RKO (cell line): Measurements from ENCODE around the gene PLA2G2D.
A peak's percentile ranks its signal among the peaks of the same experiment; 100 is the strongest.
"Not testable (repeated sequence)": the region's sequence is repeated elsewhere in the genome, so short reads cannot be mapped to it uniquely, and the experiment has no call there.

Source experiments
- DNase-seq: peaks from one replicate; pipeline ENCODE4 v3.0.0-alpha.2; 2016; ENCODE audit warnings: low spot score

The PLA2G2D gene

GRCh38 chr1:20142001-20142710 is 22.8 kb upstream of the PLA2G2D start:
- DNase-seq = no peak

- DNase-seq = no peak
Observed at GRCh38 chr1:20141466-20141865, 22.1 kb upstream of the PLA2G2D start.

DNA sequence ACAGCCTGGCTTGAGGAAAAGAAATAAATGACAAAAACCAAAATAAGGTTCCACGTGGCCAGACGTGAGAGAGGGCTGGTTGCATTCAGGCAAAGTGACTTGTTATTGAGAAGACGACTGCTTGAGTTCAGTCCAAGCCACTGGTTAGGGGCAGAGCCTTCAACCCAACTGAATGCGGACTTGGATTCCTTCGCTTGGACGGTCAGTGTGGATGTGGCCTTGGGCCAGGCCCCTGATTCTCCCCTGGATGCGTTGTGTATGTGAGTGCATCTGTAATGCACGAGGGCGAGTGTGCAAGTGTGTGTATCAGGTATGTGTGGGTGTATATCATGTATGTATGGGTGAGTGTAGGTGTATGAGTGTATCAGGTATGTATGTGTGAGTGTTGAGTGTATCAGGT is 21.7 kb upstream of the PLA2G2D start:
- DNase-seq = no peak

GRCh38 chr1:20139776-20140612 is 20.7 kb upstream of the PLA2G2D start:
- no peak for DNase-seq

DNA sequence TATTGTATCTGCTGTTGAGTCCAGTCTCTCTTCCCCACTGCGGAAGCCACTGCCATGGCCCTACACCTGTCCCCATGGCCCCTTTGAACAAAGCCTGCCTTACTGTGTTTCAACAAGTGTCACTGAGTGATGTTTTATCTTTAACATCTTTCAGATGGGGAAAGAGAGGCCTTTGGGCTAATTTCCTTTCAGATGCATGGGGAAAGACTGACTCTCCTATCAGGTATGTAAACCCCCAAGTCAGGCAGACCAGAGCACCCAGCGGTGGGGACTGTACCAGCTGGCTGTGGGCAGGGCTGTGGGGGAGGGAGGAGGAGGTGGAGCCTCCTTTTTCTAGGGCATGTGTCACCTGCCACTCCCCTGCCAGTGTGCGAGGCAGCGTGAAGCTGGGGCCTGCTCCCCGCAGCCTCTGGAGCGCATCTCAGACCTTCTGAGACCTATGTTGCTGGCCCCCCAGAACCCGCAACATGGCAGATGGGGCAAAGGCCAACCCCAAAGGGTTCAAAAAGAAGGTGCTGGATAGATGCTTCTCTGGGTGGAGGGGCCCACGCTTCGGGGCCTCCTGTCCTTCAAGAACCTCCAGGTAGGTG is 19.7 kb upstream of the PLA2G2D start, which contains the start of gene PLA2G2F:
Gene PLA2G2F (plus strand): TSS at position 363 of the 590 bp plus-strand sequence. CDS start 105 bp downstream, at position 468.
- no peak for DNase-seq

- DNase-seq = no peak
Observed at GRCh38 chr1:20138346-20138745, 19.0 kb upstream of the PLA2G2D start.

DNA sequence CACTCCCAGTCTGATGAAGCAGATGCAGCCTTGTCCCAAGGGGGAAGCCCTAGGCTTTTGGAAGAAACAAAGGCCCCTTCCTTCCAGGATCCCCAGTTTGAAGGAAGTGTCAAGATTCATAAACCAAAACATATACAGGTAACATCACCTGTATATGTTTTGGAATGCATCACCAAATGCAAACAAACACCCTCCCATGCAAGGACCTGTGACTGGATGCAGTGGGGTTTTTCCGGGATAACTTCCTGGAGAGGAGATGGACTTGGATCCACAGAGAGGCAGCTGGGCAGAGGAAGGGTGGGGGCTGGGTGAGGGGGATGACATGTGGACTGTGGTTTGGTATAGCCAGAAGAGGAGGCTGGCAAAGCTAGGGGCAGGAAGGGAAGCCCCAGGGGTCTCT is 18.3 kb upstream of the PLA2G2D start:
- DNase-seq = no peak

- no peak for DNase-seq
Observed at GRCh38 chr1:20137055-20137454, 17.7 kb upstream of the PLA2G2D start.

GRCh38 chr1:20136249-20136648 is 16.9 kb upstream of the PLA2G2D start:
- DNase-seq = no peak

DNA sequence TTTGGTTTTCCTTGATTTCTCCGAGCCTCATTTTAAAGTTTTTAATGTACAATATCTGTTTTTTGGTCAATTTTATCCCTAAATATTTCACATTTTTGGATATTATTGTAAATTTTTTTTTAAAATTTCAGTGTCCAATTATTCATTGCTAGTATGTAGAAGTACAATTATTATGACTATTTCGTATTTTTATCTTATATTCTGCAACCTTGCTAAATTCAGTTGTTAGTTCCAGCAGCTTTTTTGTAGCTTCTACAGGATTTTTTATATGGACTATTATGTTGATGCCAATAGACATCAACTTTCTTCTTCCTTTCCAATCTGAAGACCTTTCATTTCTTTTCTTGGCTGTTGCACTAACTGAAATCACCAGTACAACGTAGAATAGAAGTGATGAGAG is 15.7 kb upstream of the PLA2G2D start:
- no peak for DNase-seq

- DNase-seq = not testable (repeated sequence)
Observed at GRCh38 chr1:20130518-20130917, 11.2 kb upstream of the PLA2G2D start.

- no peak for DNase-seq
Observed at GRCh38 chr1:20126806-20127440, 7.6 kb upstream of the PLA2G2D start.

DNA sequence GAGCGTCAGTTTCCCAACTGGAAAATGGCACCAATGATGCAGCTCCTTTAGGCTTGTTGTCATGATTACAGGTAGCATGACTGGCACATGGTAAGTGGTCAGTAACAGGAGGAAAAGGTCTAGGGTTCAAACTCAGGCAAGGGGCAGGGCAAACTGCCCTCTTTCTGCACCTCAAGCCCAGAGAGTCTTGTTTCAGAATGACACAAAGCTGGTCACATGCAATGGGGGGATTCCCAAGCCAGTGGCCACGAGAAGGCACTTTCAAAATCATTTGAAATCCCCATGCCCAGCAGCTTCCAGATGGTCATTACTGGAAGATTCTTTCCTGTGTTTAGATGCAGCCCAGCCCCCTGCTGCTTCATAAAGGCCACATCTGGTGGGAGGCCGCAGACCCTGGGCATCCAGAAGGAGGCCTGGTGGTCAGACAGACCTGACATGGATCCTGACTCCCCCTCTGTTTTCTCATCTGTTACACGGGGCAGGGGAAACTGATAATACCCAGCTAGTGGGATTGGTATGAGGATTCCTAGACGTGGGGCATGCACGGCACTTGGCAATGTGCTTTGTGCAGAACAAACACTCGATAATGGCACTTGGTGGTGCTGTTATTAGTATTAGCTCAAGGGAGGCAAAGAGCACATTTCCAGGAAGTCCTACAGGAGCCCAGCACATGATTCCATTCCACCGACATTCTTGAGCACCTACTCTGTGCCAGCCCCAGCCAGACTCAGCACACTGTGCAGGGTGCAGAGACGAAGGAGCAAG is 6.9 kb upstream of the PLA2G2D start:
- DNase-seq = no peak

DNA sequence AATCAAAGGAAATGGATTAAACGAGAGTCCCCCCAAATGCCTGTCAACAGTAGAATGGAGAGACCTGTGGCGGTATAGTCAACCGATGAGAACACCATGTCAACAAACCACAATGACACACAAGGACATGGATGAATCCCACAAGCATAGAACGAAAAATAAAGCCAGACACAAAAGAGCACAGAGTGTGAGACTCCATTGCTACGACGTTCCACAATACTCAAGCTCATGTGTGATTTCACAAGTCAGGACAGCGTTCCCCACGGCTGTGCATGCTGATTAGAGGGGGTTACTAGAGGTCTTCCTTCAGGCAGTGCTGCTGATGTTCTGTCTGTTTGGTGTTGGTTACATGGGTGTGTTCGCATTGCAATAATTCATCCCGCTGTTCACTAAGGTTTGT is 5.8 kb upstream of the PLA2G2D start:
- DNase-seq = no peak

- DNase-seq = peak; percentile 70
Observed at GRCh38 chr1:20124456-20125057, 5.2 kb upstream of the PLA2G2D start.

DNA sequence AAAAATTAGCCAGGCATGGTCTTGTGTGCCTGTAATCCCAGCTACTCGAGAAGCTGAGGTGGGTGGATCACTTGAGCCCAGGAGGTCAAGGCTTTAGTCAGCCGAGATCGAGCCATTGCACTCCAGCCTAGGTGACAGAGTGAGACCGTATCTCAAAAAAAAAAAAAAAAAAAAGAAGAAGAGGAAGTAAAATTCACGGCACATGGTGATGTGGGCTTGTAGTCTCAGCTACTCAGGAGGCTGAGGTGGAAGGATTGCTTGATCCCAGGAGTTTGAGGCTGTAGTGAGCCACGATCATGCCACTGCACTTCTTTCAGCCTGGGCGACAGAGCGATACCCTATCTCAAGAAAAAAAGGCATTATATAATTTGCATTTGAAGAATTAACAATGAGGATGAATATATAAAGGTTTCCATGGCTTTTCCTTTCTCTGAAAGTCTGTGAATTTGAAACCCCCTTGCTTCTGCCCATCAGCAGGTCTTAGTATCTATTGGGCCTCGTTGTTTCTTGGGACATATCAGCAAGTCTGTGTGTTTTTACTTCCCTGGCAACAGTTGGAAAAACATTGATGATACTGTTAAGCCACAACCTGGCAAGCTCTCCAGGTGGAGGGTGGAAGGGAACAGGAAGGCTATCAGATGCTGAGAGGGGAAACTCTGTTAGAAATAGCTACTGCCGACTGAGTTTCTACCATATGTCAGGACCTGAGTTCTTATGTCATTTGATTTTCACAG is 4.6 kb upstream of the PLA2G2D start:
- DNase-seq = no peak

DNA sequence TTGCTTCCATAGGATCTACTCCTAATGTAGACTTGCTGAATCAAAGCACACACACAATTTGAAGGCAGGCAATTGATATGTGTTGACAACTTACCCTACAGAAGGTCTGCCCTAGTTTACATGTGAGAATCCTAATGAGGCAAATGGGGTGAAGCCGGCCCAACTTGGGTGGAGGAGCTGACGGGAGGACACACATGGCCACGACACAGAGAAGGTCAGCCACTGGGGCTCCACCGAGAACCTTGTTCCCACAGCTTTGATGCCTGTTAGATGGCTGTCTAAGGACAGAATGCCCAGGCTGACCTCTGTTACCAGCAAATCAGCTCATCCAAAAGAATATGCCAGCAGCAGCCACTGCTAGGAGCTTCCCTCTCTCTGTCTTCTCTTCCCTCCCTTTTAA is 1.5 kb upstream of the PLA2G2D start:
- DNase-seq = no peak

GRCh38 chr1:20117236-20117635 is 2.1 kb downstream of the PLA2G2D start:
- no peak for DNase-seq

- no peak for DNase-seq
Observed at GRCh38 chr1:20115916-20116315, 3.4 kb downstream of the PLA2G2D start.

DNA sequence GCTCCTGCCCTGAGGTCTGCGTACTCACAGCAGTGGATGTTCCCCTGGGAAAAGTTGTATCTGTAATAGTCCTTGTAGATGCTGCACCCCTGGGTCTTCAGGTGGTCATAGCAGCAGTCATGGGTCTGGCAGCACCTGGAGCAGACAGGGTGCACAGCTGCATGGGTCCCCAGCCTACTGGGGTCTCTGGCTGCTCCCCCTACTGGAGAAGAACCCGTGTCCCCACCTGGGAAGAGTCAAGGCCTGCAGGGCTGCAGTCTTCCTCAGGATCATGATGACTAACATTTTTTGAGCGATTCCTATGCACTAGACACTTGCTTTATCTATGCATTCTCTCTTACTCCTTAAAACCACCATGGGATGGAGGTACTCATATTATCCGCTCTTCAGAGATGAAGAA is 3.9 kb downstream of the PLA2G2D start:
- no peak for DNase-seq
